Cerebellar nuclear complex (tissue), 1 donor: ENCODE results near the gene GAB1.

ENCODE experiments used
- DNase-seq, 2 experiments: peaks; one replicate each; lab custom pipeline; 2025; lab: John Stamatoyannopoulos, UW

The GAB1 gene

DNA sequence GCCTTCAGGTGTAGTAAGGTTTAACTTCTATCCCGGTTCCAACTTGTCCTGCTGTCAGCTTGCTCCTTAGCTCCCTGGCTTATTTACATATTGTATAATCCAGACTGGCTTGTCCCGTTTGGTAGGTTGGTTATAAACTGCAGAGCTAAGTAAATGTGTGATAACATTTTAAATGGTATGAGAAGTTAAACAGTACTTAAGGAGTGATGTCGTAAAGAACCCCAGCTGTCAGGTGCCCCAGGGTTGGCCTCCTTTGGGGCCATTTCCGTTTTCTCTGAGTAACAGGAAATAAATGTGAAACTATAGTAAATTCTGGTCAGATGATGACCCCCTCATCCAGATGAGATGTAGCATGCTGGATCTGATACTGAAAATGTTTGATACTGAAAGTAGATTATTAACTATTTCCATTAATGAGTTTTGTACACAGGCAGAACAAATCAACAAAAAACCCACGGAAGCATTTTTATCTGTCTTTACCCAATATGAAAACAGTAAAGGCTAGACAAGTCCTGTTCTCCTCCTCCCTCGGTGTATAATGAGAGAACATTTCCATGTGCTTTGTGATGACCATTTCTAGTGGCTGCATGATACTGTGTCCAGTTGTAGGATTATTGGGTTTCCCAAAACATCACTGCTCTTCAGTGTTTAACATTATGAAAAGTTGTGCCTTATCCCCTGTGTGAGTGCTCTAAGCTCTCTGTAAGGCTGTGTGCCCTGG lies 22.4 kb downstream of the GAB1 start:
- DNase-seq, result no peak

DNA sequence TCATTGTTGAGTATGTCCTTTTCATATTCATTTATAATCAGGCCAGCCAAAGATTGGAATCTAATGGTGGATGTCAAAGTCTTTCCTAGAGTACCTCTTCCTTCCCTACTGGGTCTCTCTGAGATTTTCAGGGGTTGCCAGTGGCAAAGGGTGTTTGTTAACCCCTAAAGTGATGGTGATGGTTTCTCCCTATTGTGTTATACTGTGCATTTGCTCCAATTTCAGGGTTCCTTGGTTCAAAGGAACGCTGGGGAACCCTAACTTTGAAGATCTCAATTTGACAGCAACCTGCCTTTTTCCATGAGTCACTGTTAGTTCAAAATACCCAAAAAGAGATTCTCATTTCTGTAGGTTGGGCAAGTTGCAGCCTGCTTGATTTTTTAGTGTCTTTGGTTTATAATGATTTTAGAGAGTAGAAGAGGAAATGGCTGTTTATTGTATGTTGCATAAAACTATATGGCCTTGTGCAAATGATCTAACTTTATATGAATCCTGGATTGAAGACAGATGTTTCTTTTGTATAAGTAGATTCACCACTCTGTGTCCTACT lies 23.0 kb downstream of the GAB1 start:
- DNase-seq, result no peak

DNA sequence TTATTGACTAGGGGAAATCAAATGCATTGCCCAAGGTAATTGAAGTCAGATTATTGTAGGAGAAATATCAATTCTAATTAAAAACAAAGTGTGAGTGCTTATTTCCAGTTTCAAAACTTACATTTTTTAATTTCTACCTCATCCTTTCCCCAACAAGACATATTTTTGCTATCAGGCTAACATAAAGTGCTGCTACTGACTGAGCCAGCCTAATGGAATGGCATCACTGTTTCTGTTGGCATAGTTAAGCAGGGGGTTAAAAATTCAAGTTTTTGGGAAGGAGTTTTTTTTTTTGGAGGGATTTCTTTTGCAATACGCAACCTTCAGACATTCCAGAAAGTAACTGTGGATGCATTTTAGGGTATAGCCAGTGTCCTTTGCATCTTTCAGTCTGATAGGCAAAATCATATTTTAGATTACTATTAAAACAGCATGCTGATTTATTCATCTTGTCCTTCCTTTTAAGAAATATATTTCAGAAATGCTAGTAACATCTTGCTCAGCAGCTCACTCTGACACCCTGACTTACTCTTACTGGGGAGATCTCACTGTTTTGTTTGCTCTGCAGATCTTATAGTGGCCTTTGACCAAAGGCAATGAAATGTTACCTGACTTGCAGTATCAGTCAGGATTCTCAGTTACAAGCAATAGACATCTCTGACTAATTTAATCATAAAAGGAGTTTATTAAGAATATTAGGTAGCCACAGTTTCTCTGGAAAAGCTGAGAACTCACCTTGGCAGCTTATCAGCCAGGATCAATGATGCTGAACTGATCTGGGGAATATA lies 24.4 kb downstream of the GAB1 start:
- no peak for DNase-seq

DNA sequence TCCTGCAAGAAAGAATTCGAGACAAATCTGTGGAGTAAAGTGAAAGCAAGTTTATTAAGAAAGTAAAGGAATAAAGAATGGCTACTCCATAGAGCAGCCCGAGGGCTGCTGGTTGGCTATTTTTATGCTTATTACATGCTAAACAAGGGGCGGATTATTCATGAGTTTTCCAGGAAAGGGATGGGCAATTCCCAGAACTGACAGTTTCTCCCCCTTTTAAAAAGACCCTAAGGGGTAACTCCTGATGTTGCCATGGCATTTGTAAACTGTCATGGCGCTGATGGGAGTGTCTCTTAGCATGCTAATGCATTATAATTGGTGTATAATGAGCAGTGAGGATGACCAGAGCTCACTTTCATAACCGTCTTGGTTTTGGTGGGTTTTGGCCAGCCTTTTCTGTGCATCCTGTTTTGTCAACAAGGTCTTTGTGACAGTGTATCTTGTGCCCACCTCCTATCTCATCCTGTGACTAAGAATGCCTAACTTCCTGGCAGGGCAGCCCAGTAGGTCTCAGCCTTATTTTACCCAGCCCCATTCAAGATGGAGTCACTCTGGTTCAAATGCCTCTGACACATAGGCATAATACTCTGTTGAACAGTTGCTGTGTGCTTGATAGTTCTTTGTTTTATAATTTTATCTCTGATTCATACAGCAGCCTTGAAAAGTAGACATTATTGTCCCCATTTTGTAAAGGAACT lies 25.8 kb downstream of the GAB1 start:
- no peak for DNase-seq

DNA sequence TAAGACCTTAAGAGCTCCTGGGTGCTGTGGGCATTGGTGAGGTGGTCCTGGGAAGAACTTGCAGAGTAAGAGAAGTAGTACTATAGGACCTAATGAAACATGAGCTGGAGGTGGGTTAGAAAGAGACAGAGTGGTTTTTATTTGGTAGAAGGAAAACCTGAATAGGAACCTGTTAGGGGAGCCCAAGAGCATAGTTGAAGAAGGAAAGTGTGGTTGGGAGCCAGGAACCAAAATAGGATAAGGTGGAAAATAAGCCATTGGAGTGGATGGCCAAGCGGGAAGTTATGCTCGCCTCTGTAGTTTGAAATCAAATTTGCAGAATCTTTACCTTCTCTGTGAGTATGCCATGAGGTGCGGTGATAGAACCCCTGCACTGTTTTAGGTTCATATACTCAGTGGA lies 26.7 kb downstream of the GAB1 start:
- DNase-seq, result no peak

DNA sequence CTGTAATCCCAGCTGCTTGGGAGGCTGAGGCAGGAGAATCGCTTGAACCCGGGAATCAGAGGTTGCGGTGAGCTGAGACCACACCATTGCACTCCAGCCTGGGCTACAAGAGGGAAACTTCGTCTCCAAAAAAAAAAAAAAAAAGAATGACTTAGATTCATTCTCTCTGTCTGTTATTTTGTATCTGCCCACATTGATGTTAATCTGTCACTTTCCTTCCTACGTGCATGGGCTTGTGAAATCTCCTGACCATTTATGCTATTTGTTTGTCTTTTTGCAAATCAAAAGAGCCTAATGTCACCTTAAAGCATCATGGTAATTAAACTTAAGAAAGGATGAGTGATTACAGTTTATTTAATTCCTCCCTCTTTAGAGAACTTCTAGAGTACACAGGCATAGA lies 27.4 kb downstream of the GAB1 start:
- no peak for DNase-seq

DNA sequence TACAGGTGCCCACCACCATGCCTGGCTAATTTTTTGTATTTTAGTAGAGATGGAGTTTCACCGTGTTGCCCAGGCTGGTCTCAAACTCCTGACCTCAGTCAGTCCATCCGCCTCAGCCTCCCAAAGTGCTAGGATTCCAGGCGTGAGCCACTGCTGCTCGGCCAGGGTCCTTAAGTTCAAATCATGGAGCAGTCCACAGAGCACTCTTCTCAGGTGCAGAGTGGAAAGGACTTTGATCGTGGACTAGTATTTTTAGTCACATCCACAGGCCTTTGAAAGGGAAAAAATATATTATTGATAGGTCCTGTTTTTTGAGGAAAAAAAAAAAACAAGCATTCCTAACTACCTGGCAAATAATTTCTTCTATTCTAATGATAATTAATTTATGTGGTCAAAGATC lies 31.2 kb downstream of the GAB1 start:
- no peak for DNase-seq

DNA sequence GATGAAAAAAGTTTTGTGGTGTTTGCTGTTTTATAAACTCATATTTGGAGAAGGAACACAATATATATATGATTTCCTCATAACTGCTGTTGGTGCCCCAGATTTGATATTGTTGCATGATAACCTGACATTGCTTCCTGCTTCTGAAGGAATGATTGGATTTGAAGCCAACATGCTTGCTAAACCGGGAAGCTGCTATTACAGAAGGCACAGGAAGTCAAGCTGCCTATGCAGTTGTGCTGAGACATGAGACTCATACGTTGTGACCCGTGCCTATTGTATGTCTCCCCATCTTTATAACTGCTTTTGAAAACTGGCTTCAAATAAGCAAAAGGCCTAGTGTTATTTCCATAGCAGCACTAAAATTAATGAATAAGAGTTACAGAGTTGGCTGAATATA lies 32.9 kb downstream of the GAB1 start:
- no peak for DNase-seq

DNA sequence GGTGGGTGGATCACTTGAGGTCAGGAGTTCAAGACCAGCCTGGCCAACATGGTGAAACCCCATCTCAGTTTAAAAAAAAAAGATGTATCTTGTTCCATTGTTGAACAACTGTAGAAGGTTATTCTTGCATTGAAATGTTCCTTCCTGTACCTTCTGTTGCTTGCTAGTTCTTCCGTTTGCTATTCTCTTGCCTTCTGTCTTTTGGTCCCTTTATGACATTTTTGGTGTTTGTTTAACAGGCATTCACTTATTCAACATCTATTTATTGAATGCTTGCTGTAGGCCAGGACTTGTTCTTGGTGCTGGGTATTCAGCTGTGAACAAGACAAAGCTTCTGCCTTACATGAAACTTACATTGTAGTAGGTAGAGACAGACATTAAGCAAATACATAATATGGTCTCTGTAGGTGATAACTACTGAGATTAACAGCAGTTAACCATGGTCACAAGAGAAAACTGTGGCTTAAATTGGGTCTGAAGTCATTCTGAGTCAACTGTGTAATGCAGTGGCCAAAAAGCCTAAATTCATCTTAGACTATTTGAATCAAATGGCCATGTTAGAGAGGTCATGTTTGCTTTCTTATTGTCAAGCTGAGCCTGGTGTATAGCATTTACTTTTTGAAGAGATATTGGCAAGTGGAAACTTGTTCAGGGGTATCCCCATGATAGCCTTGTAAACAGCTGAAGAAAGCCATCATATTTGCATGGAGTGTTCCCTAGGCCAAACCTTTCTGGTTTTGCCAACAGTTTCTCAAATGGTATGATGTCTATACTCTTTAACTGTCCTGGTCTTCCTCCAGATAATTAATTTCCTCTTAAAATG lies 35.6 kb downstream of the GAB1 start:
- DNase-seq, result no peak

DNA sequence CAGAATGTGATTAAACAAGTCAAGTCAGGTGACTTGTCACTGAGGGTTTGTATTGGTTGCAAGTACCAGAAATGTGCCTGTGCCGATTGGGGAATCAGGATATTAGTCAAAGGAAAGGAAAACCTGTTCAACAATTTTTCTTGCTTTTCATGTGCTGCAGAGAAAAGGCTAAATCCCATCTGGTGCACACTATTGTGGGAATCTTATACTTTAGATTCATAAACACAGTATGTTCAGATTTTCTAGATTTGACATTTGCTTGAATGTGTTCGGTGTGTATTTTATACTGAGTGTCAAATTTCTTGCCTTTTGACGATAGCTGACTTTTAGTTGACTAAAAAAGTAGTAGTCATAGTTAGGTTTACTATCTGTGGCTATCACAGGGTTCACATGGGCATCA lies 37.6 kb downstream of the GAB1 start:
- DNase-seq, result no peak

DNA sequence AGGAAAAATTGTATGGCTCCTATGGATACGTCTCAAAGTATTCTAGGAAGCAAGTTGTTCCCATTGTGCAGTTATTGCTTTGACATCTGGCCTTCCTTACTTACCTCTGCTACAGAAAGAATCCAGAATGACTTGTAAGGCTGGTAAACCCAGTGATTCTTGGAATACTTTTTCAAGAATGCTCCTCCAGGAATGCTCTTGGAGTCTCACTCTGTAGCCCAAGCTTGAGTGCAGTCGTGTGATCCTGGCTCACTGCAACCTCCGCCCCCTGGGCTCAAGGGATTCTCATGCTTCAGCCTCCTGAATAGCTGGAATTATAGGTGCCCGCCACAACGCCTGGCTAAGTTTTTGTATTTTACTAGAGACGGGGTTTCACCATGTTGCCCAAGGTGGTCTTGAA lies 38.1 kb downstream of the GAB1 start:
- DNase-seq, result no peak

DNA sequence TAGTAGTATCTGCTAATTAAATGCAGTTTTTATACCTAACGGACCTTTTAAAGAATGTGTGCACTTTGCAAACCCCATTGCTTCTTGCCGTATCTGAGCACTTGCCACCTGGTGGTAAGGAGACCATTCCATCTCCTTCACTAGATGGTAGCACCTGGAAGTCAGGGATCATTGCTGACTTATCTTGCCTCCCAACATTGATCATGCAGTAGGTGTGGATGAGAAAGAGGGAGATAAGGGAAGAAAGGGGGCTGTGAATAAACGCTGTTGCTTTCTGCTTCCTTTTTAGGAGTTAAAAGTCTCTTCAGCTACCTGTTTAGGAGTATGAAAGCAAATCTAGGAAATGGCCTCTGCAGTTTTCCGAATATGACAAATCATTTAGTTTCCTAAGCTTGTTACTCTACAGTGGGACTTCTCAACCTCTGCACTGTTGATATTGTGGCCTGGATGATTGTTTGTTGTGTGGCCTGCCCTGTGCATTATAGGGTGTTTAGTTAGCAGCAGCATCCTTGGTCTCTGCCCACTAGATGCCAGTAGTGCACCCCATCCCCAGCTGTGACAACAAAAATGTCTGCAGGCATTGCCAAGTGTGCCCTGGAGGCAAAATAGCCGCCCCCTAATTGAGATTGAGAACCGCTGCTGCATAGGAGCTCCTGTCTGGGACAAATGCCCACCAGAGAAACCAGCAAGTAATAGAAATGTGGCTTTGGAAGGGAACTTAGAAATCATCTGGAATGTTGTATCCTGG lies 38.8 kb downstream of the GAB1 start:
- DNase-seq, result no peak

DNA sequence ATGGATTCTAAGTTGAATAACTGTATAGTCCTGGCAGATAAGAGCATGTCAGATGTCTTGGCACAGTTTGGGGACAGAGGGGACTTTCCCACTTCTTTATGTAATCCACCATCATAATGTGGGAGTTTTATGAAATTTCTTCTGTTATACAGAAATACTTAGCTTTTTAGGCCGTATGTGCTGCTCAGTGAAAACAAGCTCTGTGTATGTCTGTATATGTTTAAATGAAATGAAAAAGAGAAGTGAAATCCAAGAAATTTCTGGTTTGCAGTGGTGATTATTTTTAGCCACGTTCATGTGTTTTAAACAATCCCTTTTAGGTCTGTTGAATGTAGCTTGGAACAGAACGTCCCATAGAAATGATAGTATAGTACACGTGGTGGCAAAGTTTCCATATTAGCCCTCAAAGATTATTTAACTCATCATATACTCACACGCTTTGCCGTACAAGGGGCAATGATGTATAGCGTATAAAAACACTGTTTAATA lies 41.0 kb downstream of the GAB1 start:
- no peak for DNase-seq

DNA sequence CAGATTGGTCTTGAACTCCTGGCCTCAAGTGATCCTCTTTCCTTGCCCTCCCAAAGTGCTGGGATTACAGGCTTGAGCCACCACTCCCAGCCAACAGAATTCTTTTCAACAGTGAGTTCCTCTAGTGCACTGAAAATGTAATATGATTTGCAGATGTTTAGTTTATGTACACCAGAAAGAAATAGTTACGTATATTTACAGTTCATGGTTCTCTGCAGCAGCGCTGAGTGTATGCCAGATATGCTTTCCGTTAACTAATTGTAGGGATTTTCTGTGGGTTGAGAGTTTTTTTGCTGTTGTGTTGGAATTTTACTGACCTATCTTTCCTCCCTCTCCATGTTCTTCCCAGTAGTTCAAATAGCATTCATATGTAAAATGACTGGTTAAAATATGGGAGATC lies 44.0 kb downstream of the GAB1 start:
- no peak for DNase-seq

DNA sequence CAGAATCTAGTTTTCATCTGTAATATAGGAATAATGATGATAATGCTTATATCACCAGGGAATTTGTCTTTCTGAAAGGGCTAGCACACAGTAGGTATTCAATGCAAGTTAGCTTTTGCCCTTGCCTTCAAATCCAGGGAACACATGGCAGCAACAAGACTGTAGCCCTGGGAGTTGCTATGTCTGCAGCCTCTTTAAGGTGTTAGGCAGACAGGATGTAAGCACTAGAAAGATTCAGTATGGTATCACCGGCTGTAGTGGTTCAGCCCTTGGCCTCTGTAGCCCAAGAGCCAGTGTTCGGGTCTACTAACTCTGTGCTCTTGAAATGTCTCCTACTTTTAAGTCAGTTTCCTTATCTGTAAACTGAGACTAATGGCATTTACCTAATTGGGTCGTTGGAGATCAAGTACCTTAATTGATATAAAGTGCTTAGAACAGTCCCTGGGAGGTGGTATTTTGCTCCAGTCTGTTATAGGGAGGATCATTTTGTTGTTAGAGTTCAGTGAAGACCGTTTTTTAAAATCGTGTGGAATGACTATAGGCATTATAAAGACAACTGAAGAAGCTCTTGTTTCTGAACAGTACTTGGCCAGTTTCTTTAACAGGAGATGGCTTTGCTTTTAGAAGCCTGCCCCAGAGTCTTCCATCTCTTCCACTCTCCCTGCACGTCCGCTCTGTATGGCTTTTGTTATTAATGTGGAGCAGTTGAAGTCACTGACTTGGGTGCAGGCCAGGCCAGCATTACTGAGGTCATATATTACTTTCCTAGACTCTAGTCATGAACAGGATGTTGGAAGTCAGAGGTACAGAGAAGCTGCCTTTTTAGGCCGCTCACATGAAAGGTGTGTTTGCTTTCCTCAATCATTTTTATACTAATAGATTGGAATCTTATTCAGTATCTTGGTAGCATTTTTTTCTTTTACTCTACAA lies 44.8 kb downstream of the GAB1 start:
- DNase-seq, result no peak

DNA sequence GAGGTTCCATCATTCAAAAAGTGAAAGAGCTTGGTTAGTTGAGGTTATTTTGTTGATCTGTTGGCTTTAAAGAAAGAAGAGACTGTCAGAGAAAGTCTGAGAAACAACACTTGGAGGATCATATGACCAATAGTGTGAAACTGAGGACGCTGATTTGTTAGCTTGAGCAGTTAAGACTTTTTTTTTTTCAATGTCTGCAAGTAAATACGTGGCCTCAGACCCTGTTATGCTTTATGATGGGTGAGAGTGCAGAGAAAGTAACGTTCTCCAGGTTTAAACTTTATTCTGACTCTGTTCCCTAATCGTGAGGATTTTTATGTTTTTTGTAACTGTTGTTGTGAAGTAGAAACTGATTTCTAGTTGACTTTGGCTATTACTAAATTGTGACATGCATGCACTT lies 45.9 kb downstream of the GAB1 start:
- DNase-seq, result no peak

DNA sequence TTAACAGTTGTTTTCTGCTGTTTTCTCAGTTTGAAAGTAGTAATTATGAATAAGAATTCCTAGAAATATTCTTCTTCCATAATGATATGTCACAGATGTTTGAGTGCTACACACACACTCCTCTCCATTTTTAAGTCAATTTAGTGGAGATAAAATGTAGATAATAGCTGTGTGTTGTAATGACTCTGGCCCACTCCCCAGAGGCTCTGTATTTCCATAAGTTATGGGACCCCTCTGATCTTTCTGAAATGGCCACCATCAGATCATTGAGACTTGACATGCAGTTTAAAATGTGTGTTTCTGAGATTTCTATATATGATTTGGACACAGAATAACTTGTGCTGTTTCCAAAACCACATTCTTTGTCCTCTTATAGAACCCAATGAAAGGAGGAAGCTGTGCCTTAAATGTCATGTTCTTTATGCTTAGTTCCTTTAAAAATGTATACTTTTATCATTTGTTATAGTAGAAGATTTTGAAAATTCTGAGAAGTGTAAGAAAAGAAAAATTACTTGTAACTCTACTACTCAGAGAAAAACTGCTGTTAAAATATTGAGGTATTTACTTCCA lies 46.4 kb downstream of the GAB1 start:
- DNase-seq, result no peak

DNA sequence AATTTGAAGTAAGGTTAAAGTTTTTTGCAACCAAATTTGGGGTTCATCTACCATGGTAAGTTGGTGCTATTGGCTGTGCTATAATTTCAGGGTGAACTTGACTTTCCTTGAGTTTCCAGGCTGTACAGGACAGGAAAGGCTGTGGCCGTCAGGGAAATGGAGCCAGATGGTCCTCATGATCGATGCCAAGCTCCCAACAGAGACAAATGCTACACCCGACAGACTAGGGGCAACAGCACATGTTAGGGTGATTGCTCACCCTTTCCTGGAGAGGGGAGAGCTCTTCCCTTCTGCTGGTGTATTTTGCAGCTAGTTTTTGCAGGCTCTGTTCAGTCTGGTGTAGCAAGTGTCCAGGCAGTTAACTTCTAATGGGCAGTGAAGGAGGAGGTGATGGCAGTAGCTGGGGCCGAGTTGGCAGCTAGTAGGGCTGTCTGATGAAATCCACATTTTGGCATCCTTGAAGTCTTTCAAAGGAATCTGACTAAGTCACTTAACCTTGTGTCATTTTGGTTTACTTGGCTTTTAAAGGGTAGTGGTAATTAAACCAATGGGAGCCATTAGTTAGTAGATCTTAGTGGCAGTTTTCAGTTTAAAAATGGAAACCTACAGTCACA lies 47.8 kb downstream of the GAB1 start:
- no peak for DNase-seq

DNA sequence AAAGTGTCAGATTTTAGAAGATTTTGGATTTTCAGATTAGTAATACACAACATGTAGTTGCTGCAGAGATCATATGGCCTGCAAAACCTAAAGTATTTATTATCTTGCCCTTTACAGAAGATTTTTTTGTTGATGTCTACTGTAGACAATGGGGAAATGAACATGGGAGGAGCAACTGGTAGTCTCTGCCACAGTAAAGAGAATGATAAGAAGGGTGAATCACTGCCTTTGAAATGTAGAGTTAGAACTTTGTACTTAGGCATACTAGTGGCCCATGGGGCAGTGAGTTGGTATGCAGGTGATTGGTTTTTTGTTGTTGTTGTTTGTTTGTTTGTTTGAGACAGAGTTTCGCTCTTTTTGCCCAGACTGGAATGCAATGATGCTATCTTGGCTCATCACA lies 50.1 kb downstream of the GAB1 start:
- DNase-seq, result no peak
